Measurements from ENCODE around the gene TTC27.
"Not testable (repeated sequence)": the region's sequence is repeated elsewhere in the genome, so short reads cannot be mapped to it uniquely, and the experiment has no call there.

TTC27 gene

DNA sequence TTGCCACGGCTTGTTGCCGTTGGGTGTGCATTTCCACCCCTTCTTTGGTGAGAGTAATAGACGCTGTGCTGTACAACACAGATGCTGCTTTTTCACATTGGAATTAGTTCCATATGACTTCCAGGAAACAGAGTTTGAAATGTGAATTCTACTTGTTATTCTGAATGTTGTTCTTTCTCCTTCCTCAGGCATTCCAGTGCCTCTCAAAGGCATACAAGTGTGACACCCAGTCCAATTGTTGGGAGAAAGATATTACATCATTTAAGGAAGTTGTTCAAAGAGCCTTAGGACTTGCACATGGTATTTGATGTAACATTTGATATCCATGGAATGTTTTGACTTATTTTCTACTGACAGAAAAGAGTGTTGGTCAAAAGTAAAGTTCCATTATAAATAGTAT, 184.5 kb downstream of the TTC27 start:
- no peak for DNase-seq

DNA sequence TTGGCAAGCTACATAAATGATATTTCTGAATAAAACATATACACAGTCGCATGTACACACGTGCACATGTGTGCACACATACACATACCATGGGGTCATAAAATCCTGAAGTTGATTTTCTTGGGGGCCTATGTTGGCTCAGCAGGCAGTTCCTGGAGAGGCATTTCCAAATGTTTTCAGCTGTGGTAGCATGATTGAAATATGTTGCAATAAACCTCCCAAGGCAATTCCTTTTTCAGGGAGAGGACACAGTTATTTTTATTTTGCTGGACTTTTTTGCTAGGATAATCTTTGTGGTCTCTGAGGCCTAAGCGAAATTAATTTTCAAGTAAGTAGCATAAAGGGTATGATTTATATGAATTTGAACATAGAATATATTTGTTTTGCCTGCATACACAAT, 192.2 kb downstream of the TTC27 start:
- DNase-seq = no peak

DNA sequence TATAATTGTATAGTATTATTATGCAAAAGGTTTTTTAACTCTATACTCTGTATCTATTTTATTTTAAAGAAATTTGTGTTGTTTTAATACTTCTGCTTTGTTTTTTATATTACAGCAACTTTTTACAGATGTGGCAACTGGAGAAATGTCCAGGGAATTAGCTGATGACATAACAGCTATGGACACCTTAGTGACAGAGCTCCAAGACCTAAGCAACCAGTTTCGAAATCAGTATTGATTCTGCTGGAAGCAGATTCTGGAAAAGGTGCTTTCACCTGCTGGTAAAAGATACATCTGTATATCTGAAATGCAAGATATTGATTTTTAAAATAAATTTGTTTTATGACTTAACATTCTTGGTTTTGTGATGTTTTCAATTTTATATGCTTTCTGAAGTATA, 192.9 kb downstream of the TTC27 start:
- DNase-seq = no peak

DNA sequence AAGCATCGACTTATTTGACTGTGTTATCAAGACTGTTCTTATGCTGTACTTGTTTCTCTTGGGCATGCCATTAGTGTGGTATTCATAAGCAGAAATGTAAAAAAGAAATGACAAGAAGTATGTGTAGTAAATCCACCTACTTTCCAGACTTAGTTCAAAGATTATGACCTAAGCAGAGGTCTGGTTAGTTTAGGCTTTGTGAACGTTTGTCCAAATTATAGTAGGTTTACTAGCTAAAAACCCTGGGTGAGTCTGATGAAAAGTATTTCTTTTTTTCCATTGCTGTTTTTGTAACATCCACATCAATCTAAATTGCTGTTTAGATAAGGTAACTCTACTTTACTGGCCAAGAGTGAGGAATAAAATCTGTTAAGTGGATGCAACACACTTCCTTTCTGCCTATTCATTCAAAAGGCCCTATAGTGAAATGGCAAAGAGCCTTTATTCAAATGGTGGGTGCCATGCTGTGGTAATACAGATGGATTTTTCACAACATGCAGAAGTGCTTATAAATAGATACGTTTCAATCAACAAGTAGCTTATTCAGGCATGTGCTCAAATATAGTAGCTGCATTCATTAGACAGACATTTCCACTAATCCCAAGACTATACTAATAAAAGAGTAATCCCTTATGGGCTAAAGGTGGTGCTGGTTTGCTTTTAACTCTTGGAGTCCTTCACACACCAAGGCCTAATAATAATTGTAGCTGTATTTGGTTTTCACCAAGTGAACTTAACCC, 196.4 kb downstream of the TTC27 start:
- no peak for DNase-seq

DNA sequence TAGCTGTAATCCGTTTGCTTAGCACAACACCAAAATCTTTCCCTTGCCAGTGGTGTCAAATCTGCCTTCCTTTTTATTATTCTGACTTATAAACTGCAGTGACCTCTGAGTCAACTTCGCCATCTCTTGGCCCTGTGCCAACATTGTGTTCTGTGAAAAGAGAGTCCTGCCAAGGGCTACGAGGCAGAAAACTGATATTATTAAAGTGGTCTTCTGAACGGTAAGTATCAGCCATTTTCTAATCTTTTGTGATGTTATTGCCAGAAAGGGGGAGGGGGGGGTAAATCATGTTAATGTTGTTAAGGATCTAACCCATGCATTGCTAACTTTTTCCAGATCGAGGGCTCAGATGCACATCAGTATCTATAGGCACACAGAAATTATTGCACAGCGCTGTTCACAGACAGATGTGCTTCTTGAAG, 197.5 kb downstream of the TTC27 start:
- DNase-seq = no peak

GRCh38 chr2:32830196-32830595, 202.3 kb downstream of the TTC27 start:
- no peak for DNase-seq

DNA sequence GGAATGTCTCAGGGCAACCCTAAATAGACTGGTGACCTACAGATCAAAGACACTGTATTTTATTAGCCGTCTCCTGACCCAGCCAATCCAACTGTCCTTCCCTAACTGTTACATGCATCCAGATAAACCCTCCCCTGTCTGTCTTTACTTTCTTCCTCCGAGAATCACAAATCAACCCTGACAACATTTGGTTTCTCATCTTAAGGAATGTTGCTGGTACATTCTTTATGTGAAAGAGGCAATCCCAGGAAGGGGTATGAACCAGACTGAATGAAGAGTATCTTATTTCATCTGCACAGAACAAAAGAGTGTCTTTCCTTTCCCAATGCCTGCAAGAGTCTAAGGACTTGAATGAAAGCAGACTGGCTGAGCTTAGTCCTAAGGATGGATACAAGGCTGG, 205.0 kb downstream of the TTC27 start:
- no peak for DNase-seq

DNA sequence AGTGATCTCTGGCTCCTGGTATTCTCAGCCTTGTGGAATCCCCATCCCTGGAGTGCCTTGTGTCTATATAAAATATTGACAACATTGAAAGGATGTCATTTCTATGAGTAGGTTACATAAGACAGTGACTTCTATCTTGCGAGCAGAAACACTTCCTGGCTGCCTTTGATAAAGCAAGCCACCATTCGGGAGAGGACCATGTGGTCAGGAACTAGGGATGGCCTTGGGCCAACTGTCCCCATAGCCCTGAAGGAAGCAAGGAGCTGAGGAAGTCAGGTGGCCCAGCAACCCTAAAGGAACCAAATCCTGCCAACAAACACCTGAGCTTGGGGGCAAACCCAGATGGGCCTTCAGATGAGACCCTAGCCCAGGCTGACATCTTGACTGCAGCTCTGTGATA, 205.9 kb downstream of the TTC27 start:
- DNase-seq = no peak

- DNase-seq = no peak
Observed at GRCh38 chr2:32835148-32835547, 207.3 kb downstream of the TTC27 start.

DNA sequence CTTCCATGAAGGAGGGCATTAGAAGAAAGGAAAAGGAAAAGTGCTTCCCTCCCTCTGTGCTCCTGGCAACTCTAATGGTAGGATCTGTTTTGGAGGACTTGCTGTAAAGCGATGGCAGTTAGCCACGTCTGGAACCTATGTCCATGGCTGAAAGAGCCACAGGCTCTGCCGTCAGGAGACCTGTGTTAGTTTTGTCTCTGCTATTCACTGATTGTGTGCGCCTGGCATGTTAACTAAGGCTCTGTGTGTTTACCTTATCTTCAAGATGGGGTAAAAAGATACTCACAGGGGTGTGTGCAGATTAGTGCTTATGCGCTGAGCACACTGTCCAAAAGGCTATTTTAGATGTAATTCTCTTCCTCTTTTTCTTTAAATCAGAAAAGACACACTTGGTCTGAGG, 209.1 kb downstream of the TTC27 start:
- DNase-seq = no peak

DNA sequence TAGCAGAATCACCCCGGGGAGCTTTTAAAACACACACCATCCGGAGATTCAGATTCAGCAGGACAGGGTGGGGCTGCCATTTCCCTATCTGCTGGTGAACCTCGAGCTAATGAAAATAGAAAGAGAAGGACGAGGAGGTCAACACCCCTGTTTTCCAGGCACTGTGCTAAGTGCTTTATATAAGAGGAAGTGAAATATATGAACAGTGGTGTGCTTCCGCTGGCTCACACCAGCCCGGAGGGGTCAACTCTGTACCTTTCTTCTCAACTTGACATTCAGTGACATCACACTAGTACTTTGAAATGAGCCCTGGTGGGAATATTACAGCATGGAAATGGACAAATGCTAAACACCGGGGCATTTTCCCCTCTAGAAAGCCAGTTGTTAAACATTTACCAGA, 210.6 kb downstream of the TTC27 start:
- DNase-seq = no peak

GRCh38 chr2:32838949-32839348, 211.1 kb downstream of the TTC27 start:
- DNase-seq = no peak

GRCh38 chr2:32841931-32842898, 214.4 kb downstream of the TTC27 start:
- no peak for DNase-seq

DNA sequence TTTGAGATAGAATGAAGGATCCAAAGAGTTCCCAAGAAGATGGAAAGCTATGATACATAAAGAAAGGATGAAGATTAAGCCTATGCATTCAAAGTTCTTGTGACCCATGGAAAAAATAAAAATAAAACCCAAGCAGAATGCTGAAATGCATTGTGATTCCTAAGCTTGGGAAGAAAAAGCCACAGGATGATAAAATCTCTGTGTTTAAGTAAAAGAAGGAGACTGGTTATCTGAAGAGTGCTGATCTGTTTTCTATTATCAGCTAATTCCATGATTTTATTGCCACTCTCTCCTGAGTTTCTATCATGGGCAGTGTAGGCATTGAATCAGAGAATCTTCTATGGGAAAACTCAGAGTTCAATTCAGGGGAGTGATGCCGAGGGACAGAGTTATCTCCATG, 215.8 kb downstream of the TTC27 start:
- DNase-seq = no peak

DNA sequence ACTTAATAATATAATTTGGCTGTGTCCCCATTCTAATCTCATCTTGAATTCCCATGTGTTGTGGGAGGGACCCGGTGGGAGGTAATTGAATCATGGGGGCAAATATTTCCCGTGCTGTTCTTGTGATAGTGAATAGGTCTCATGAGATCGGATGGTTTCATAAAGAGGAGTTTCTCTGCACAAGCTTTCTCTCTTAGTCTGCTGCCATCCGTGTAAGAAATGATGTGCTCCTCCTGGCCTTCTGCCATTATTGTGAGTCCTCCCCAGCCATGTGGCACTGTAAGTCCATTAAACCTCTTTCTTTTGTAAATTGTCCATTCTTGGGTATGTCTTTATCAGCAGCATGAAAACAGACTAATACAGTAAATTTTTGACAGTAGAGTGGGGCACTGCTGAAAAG, 216.4 kb downstream of the TTC27 start:
- DNase-seq = no peak

DNA sequence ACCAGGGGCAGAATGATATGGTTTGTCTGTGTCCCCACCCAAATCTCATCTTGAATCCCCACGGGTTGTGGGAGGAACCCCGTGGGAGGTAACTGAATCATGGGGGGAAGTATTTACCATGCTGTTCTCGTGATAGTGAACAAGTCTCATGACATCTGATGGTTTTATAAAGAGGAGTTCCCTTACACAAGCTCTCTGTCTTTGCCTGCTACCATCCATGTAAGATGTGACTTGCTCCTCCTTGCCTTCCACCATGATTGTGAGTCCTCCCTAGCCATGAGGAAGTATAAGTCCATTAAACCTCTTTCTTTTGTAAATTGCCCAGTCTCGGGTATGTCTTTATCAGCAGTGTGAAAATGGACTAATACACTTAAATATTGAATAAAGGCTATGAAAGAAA, 218.4 kb downstream of the TTC27 start:
- DNase-seq = not testable (repeated sequence)

- no peak for DNase-seq
Observed at GRCh38 chr2:32847734-32848133, 219.9 kb downstream of the TTC27 start.

DNA sequence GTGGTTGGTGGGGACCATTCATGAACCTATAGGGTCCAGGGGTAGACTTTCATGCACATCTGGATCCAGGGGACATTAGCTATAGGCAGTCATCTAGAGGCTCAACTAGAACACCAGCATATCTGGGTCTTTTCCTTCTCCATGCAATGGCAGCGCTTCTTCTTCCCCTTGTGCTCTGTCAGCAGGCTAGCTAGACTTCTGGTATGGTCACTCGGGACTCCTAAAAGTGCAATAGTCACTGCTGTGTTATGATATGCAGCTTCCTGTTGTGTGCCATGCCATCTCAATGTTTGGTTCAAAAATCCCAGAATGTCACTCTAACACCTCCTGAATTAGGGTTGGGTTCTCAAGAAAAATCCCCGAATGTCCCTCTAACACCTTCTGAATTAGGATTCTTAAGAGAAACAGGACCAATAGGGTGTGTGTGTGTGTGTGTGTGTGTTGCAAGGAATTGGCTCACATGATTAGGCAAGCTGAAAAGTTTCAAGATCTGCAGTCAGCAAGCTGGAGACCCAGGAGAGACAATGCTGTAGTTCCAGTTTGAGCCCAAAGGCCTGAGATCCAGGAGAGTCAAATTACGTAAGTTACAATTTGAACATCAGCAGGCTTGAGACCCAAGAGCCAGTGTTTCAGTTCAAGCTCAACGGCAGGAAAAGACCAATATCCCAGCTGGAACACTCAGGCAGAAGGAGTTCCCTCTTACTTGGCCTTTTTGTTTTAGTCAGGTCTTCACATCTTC, 221.8 kb downstream of the TTC27 start:
- no peak for DNase-seq

- DNase-seq = no peak
Observed at GRCh38 chr2:32851777-32852439, 224.1 kb downstream of the TTC27 start.

- DNase-seq = no peak
Observed at GRCh38 chr2:32852856-32853255, 225.0 kb downstream of the TTC27 start.

DNA sequence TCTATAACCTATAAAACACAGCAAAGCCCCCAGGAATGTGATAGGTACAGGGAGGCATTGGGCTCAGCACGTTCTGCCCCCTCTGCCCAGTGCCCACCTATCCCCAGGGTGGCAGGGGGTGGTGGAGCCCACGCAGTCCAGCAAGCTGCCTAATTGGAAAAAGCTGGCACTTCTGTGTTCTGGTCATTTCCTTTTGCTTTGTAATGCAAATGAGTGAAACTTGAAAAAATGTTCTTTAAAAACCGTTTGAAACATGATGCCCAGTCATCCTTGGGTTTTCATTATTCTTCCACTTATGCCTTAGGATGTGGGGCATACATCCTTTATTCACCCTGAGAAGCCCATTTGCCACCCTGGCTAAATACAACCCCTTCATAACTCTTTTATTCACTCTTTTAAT, 229.0 kb downstream of the TTC27 start:
- no peak for DNase-seq

DNA sequence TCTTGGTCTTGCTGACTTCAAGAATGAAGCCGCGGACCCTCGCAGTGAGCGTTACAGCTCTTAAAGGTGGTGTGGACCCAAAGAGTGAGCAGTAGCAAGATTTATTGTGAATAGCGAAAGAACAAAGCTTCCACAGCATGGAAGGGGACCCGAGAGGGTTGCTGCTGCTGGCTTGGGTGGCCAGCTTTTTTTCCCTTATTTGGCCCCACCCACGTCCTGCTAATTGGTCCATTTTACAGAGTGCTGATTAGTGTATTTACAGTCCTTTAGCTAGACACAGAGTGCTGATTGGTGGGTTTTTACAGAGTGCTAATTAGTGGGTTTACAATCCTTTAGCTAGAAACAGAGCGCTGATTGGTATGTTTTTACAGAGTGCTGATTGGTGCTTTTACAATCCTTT, 230.9 kb downstream of the TTC27 start:
- DNase-seq = no peak

GRCh38 chr2:32860385-32860784, 232.5 kb downstream of the TTC27 start:
- no peak for DNase-seq
